Measurements from ENCODE around the gene SLC25A39.

The SLC25A39 gene

DNA sequence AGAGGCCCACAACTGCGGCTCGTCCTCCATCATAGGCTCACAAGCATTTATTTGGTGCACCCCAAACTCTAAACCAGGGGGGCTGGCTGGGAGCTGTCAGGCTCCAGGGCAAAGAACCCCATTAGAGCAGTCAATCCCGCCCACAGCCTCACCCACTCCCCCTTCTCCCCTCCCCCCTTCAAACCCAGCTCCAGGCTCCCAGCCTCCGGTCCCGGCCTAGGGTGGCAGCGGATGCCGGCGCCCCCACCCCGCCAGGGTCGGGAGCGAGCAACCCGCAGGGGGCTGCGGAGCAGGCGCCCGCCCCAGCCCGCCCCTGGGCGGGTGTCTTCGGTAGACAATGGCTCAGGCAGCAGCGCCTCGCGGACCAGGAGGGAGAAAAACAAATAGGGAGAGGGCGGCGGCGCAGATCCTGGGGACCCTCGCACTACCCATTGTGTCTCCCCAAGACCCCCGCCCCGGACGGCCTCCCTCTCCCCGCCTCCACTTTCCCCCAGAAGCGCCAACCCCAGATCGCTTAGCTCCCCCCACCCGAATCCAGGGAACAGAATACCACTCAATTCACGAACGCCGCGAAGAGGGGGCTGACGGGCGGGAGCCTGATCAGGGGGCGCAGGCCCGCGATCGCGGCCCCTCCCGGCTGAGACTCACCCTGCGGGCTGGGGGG, 38.5 kb upstream of the SLC25A39 start:
- no peak for TF ChIP-seq EZH2phosphoT487 (IDR thresholded peaks at IDR 0.05; ENCODE audit: borderline replicate concordance)
- TF ChIP-seq, protein P1, sequence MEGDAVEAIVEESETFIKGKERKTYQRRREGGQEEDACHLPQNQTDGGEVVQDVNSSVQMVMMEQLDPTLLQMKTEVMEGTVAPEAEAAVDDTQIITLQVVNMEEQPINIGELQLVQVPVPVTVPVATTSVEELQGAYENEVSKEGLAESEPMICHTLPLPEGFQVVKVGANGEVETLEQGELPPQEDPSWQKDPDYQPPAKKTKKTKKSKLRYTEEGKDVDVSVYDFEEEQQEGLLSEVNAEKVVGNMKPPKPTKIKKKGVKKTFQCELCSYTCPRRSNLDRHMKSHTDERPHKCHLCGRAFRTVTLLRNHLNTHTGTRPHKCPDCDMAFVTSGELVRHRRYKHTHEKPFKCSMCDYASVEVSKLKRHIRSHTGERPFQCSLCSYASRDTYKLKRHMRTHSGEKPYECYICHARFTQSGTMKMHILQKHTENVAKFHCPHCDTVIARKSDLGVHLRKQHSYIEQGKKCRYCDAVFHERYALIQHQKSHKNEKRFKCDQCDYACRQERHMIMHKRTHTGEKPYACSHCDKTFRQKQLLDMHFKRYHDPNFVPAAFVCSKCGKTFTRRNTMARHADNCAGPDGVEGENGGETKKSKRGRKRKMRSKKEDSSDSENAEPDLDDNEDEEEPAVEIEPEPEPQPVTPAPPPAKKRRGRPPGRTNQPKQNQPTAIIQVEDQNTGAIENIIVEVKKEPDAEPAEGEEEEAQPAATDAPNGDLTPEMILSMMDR (conservative IDR thresholded peaks at IDR 0.05; ENCODE audit: low read length) = no peak
- peak overlapping the region; percentile 90 for H3K4me3 ChIP-seq (ENCODE audit: low read length, poor library complexity, severe bottlenecking)
- H3K79me2 ChIP-seq (ENCODE audit: insufficient read depth, low read length) = peaks cover 4% of the 10 kb centered on the region; the same call in 1 of the 2 replicates
- no peaks in the 10 kb centered on the region for H4K20me1 ChIP-seq (ENCODE audit: insufficient read depth, low read length, poor library complexity, severe bottlenecking)
- H3K4me2 ChIP-seq (ENCODE audit: low read depth, low read length, poor library complexity, severe bottlenecking) = peak overlapping the region; percentile 89
- H3K9me2 ChIP-seq (replicated peaks; ENCODE audit: low read depth, low read length) = no peaks in the 10 kb centered on the region
- H2AFZ ChIP-seq (ENCODE audit: low read length) = peak overlapping the region; percentile 99
- no peaks in the 10 kb centered on the region for H3K27me3 ChIP-seq (ENCODE audit: insufficient read depth, low read length, poor library complexity, severe bottlenecking)
- peak overlapping the region; percentile 87 for H3K9ac ChIP-seq (ENCODE audit: low read depth, low read length, poor library complexity, severe bottlenecking)
- peaks cover 10% of the 10 kb centered on the region for H3K4me1 ChIP-seq (ENCODE audit: insufficient read depth, low read length, poor library complexity, severe bottlenecking)
- H3K36me3 ChIP-seq (ENCODE audit: insufficient read depth, low read length) = no peaks in the 10 kb centered on the region
- H3K9me3 ChIP-seq (ENCODE audit: insufficient read depth, low read depth, low read length) = no peaks in the 10 kb centered on the region
- no peaks in the 10 kb centered on the region for H3F3A ChIP-seq (ENCODE audit: low read depth)

DNA sequence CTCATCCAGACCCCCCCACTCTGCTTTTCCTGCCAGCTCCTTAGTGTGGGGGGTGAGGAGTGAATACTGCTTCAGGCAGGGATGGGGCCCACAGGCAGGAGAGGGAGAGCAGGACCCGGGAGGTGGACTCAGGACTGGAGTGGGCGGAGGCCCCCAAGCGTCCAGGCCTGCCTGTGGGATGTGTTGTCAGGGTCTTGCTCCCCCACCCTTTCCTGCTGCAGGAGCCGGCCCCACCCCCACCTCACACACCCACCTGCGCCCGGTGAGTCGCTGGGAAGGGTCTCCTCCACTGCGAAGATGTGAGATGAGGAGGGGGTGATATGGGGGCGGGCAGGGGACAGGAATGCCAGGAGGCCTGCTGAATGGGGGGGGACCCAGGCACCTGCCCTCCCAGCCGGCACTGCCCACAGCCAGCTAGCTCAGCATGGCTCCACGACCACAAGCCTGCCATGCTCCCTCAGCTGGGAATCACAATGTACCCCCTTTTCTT, 37.9 kb upstream of the SLC25A39 start:
- Histone ChIP-seq H2AFZ (ENCODE audit: low read length) (no peak overlapping the region), H3K79me2 (ENCODE audit: insufficient read depth, low read length) (peaks cover 4% of the 10 kb centered on the region; the same call in 1 of the 2 replicates), H3K4me1 (ENCODE audit: insufficient read depth, low read length, poor library complexity, severe bottlenecking) (peaks cover 10% of the 10 kb centered on the region), H3K4me3 (ENCODE audit: low read length, poor library complexity, severe bottlenecking) (peak overlapping the region; percentile 90), H3K9me3 (ENCODE audit: insufficient read depth, low read depth, low read length) (no peaks in the 10 kb centered on the region), H3K9me2 (replicated peaks; ENCODE audit: low read depth, low read length) (no peaks in the 10 kb centered on the region), H3K36me3 (ENCODE audit: insufficient read depth, low read length) (no peaks in the 10 kb centered on the region), H4K20me1 (ENCODE audit: insufficient read depth, low read length, poor library complexity, severe bottlenecking) (no peaks in the 10 kb centered on the region), H3K4me2 (ENCODE audit: low read depth, low read length, poor library complexity, severe bottlenecking) (peak overlapping the region; percentile 89), H3K27me3 (ENCODE audit: insufficient read depth, low read length, poor library complexity, severe bottlenecking) (no peaks in the 10 kb centered on the region), H3F3A (ENCODE audit: low read depth) (no peaks in the 10 kb centered on the region), H3K9ac (ENCODE audit: low read depth, low read length, poor library complexity, severe bottlenecking) (peak overlapping the region; percentile 87)
- TF ChIP-seq, protein P1 (conservative IDR thresholded peaks at IDR 0.05; ENCODE audit: low read length) = no peak
- no peak for TF ChIP-seq EZH2phosphoT487 (IDR thresholded peaks at IDR 0.05; ENCODE audit: borderline replicate concordance)

DNA sequence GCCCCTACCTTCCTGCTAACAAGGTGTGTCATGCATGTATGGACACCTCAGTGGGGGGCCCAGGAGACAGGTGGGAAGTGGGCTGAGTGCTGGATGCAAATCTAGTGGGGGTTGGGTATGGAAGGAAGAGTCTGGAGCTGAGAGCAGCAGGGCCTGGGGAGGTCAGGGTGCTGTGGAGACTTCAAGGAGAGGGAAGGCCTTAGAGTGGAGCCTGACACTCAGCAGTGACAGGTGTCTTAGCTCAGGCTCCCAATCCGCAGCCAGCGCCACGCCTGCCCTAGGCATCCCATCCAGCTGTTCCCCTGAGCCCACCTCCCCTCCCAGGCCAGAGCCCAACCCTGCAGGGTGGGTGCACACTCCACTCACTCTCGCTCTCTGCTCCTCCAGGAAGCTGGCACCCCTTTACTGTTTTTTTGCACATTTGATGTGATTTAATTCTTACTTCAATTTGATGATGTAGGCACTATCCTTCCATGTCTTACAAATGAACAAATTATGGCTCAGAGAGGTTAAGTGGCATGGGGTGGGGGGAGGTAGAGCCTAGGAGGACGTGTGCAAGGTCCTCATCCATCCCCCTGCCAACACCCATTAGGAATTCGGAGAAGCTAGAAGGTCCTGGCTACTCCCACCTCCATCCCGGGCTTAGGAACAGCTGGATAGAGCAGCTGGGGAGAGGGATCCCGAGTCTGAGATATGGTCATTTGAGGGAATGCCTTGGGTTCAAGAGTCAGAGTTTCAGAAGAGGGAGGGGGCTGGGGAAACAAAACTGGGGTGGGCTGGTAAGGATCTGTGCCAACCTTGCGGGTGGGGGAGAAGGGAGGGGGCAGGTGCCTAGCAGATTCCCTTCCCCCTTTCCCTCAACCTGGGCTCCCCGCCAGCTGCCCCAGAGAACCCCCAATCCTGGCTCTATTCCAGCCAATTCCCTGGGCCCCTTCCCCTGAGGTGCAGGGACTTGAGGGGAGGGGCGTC, 37.0 kb upstream of the SLC25A39 start:
- Histone ChIP-seq H3K36me3 (ENCODE audit: insufficient read depth, low read length) (no peaks in the 10 kb centered on the region), H3K79me2 (ENCODE audit: insufficient read depth, low read length) (peaks cover 4% of the 10 kb centered on the region; the same call in 1 of the 2 replicates), H3K4me3 (ENCODE audit: low read length, poor library complexity, severe bottlenecking) (no peak overlapping the region), H3K9me2 (replicated peaks; ENCODE audit: low read depth, low read length) (no peaks in the 10 kb centered on the region), H3K4me2 (ENCODE audit: low read depth, low read length, poor library complexity, severe bottlenecking) (peak overlapping the region; percentile 89), H3K9me3 (ENCODE audit: insufficient read depth, low read depth, low read length) (no peaks in the 10 kb centered on the region), H2AFZ (ENCODE audit: low read length) (no peak overlapping the region), H3K9ac (ENCODE audit: low read depth, low read length, poor library complexity, severe bottlenecking) (no peak overlapping the region), H3K4me1 (ENCODE audit: insufficient read depth, low read length, poor library complexity, severe bottlenecking) (peaks cover 10% of the 10 kb centered on the region), H3K27me3 (ENCODE audit: insufficient read depth, low read length, poor library complexity, severe bottlenecking) (no peaks in the 10 kb centered on the region), H4K20me1 (ENCODE audit: insufficient read depth, low read length, poor library complexity, severe bottlenecking) (no peaks in the 10 kb centered on the region), H3F3A (ENCODE audit: low read depth) (no peaks in the 10 kb centered on the region)
- TF ChIP-seq, protein P1 (conservative IDR thresholded peaks at IDR 0.05; ENCODE audit: low read length) = no peak
- no peak for TF ChIP-seq EZH2phosphoT487 (IDR thresholded peaks at IDR 0.05; ENCODE audit: borderline replicate concordance)

Data from Loucy (cell line).